BJ (cell line): Measurements from ENCODE around the gene TBRG1. TPM values are rescaled to one million over a fixed set of nuclear protein-coding genes. Genes with fewer than 3 reads are reported as not detected.

Experiments
- CTCF ChIA-PET: fragments of 350-600 bp; formaldehyde crosslinking; extraction: SDS; loops from one replicate; lab custom pipeline; 2021; ENCODE audit warnings: antibody characterized with exemption, inconsistent platforms; lab: Yijun Ruan, JAX
- POLR2A ChIA-PET: fragments of 300-600 bp; sonication (Branson Sonifier 250); formaldehyde crosslinking; extraction: SDS; loops from one replicate; lab custom pipeline; 2021; ENCODE audit warnings: antibody characterized with exemption; lab: Charles Lee
- DNase-seq: peaks from one replicate; pipeline ENCODE4 v3.0.0-alpha.2; 2011; ENCODE audit warnings: low read depth
- H3K27me3 ChIP-seq: 2 replicates; pipeline ENCODE4 v1.6.0; 2011; ENCODE audit warnings: low read length; ENCODE audit not compliant: control insufficient read depth, insufficient read depth
- H3K36me3 ChIP-seq: 2 replicates; pipeline ENCODE4 v1.5.1; 2011; ENCODE audit warnings: low read length; ENCODE audit not compliant: control insufficient read depth, insufficient read depth
- H3K4me3 ChIP-seq: 2 replicates; pipeline ENCODE4 v1.5.1; 2011; ENCODE audit warnings: low read depth, mild to moderate bottlenecking, control low read depth, low read length
- polyA plus RNA-seq: library from polyadenylated mRNA; depleted of rRNA; stranded (reverse); fragments of >200 nt; gene quantifications from 2 replicates; pipeline ENCODE4 v1.2.3, GENCODE V29; 2011
- TF ChIP-seq, protein P1 (sequence below): IDR thresholded peaks from 2 replicates; pipeline ENCODE4 v1.5.1; 2011; ENCODE audit warnings: low read depth, mild to moderate bottlenecking, control low read depth, inconsistent platforms, low read length, moderate library complexity; ENCODE audit not compliant: insufficient read depth

Gene TBRG1
- polyA plus RNA-seq, 1 experiment: 42.5 TPM

GRCh38 chr11:124612045-124612444 lies 10.6 kb upstream of the TBRG1 start:
- Histone ChIP-seq H3K4me3 (no peak overlapping the region), H3K27me3 (no peaks in the 10 kb centered on the region), H3K36me3 (no peaks in the 10 kb centered on the region)
- TF ChIP-seq, protein P1, sequence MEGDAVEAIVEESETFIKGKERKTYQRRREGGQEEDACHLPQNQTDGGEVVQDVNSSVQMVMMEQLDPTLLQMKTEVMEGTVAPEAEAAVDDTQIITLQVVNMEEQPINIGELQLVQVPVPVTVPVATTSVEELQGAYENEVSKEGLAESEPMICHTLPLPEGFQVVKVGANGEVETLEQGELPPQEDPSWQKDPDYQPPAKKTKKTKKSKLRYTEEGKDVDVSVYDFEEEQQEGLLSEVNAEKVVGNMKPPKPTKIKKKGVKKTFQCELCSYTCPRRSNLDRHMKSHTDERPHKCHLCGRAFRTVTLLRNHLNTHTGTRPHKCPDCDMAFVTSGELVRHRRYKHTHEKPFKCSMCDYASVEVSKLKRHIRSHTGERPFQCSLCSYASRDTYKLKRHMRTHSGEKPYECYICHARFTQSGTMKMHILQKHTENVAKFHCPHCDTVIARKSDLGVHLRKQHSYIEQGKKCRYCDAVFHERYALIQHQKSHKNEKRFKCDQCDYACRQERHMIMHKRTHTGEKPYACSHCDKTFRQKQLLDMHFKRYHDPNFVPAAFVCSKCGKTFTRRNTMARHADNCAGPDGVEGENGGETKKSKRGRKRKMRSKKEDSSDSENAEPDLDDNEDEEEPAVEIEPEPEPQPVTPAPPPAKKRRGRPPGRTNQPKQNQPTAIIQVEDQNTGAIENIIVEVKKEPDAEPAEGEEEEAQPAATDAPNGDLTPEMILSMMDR: no peak
- ChIA-PET CTCF (no interaction called here), POLR2A (no interaction called here)
- DNase-seq: no peak

- H3K36me3 ChIP-seq: no peaks in the 10 kb centered on the region
- H3K27me3 ChIP-seq: no peaks in the 10 kb centered on the region
- DNase-seq: no peak
- CTCF ChIA-PET: interaction anchor here (0.8 to 1.3 kb wide), 2 partner anchors 27 to 253 kb away, joined by 3 read pairs; no protein-coding TSS in a partner anchor
- POLR2A ChIA-PET: no interaction called here
- H3K4me3 ChIP-seq: no peak overlapping the region
- TF ChIP-seq, protein P1: no peak
Measured at GRCh38 chr11:124612567-124613246, 10.0 kb upstream of the TBRG1 start.

DNA sequence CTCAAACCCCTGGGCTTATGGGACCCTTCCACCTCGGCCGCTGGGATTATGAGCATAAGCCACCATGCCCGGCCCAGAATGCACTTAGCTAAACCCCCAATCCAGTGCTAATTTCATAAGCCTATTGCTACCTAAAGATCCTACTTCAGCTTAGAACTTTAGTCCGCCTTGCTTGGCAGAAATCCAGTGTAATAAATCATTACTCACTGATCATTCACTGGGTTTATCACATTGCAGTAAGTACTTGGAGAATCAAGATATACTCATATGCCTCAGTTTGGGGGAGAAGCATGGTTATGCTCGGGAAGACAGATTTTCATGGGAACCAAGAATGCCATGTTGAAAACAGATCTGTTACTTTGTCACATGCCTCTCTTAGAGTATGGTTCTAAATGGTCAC lies 3.8 kb upstream of the TBRG1 start:
- H3K36me3 ChIP-seq: no peaks in the 10 kb centered on the region
- no peak overlapping the region for H3K4me3 ChIP-seq
- POLR2A ChIA-PET: no interaction called here
- no peak for DNase-seq
- peaks cover 5% of the 10 kb centered on the region; the same call in 1 of the 2 replicates for H3K27me3 ChIP-seq
- CTCF ChIA-PET: no interaction called here
- TF ChIP-seq, protein P1: no peak

DNA sequence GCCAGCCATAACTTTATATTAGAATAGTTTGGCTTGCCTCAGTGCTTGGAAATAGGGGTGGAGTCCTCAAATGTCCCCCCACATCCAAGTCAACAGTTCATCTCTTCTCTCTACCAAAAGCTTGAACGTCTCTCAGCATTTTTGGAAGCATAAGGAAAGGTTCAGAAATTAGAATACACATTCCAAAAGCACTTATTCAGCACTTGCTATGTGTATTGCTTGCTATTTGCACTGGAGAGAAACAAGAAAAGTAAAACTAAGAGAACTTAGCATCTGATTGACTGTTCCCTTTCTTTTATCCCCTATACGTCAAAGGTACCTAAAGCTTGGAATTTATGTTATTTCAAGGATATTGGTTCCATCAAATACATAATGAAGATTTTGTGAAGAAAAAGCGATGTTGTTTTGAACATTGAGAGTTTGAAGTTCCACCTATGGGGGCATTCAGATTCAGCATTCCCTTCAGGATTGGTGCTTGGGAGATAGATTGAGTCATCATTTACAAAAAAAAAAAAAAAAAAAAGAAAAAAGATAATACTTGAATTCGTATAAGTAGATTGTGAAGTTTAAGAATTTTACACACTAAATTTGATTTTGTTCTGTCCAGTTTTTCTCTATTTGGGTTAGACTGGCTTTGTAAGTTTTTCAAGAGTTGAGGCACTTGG lies 1.3 kb downstream of the TBRG1 start:
- H3K27me3 ChIP-seq: peaks cover 5% of the 10 kb centered on the region; the same call in 1 of the 2 replicates
- POLR2A ChIA-PET: interaction anchor here (0.6 kb wide), 1 partner anchor 754 kb away, joined by 3 read pairs; no protein-coding TSS in a partner anchor
- peaks cover 9% of the 10 kb centered on the region for H3K36me3 ChIP-seq
- TF ChIP-seq, protein P1: no peak
- CTCF ChIA-PET: interaction anchor here (1.0 to 2.6 kb wide), 2 partner anchors 10 to 19 kb away, joined by 3 to 10 read pairs; no protein-coding TSS in a partner anchor
- H3K4me3 ChIP-seq: peak overlapping the region; percentile 92
- no peak for DNase-seq

GRCh38 chr11:124625504-124626168 lies 3.0 kb downstream of the TBRG1 start:
- H3K27me3 ChIP-seq: no peaks in the 10 kb centered on the region
- H3K4me3 ChIP-seq: no peak overlapping the region
- TF ChIP-seq, protein P1: no peak
- CTCF ChIA-PET: no interaction called here
- peaks cover 10% of the 10 kb centered on the region for H3K36me3 ChIP-seq
- POLR2A ChIA-PET: no interaction called here
- DNase-seq: no peak
